NCI-H82 treated with DMSO at 0.1 percent for 48 hours (cell line): ENCODE data around the gene PABPN1L.

Experiments
- DNase-seq: peaks from one replicate; lab custom pipeline; 2025; ENCODE audit not compliant: unreplicated experiment; lab: John Stamatoyannopoulos, UW

The PABPN1L gene

GRCh38 chr16:88870608-88871348, 4.3 kb upstream of the PABPN1L start:
- DNase-seq = no peak

- no peak for DNase-seq
Observed at GRCh38 chr16:88869673-88869980, 3.2 kb upstream of the PABPN1L start.

- DNase-seq = no peak
Observed at GRCh38 chr16:88868974-88869672, 2.7 kb upstream of the PABPN1L start.

GRCh38 chr16:88867581-88868246, 1.3 kb upstream of the PABPN1L start:
- DNase-seq = no peak

GRCh38 chr16:88865742-88866141, 718 bp downstream of the PABPN1L start:
- no peak for DNase-seq

GRCh38 chr16:88865310-88865709, 1.1 kb downstream of the PABPN1L start:
- no peak for DNase-seq

- DNase-seq = no peak
Observed at GRCh38 chr16:88864521-88864920, 1.9 kb downstream of the PABPN1L start.

GRCh38 chr16:88864099-88864498, 2.4 kb downstream of the PABPN1L start:
- DNase-seq = no peak

- no peak for DNase-seq
Observed at GRCh38 chr16:88863426-88863825, 3.0 kb downstream of the PABPN1L start.

GRCh38 chr16:88862968-88863367, 3.5 kb downstream of the PABPN1L start:
- DNase-seq = no peak

GRCh38 chr16:88861359-88861758, 5.1 kb downstream of the PABPN1L start:
- no peak for DNase-seq

- DNase-seq = no peak
Observed at GRCh38 chr16:88859381-88860091, 6.9 kb downstream of the PABPN1L start.

- DNase-seq = peak; percentile 35
Observed at GRCh38 chr16:88857728-88858339, 8.6 kb downstream of the PABPN1L start.

- DNase-seq = peak; percentile 67
Observed at GRCh38 chr16:88856828-88857727, 9.4 kb downstream of the PABPN1L start, which contains the start of the genes GALNS and TRAPPC2L. Gene GALNS (minus strand): TSS chr16:88856947. CDS start chr16:88856877, 70 bp downstream. Gene TRAPPC2L (plus strand): TSS chr16:88857127. CDS start chr16:88857151, 24 bp downstream.

- DNase-seq = no peak
Observed at GRCh38 chr16:88856122-88856827, 10.2 kb downstream of the PABPN1L start.

GRCh38 chr16:88855736-88856121, 10.7 kb downstream of the PABPN1L start:
- no peak for DNase-seq

GRCh38 chr16:88855176-88855575, 11.3 kb downstream of the PABPN1L start:
- DNase-seq = no peak

- DNase-seq = no peak
Observed at GRCh38 chr16:88854306-88855111, 12.0 kb downstream of the PABPN1L start.
